ENCODE measurements around the gene PLK4. TPM values are rescaled to one million over a fixed set of nuclear protein-coding genes. Genes with fewer than 3 reads are reported as not detected.
A peak's percentile ranks its signal among the peaks of the same experiment; 100 is the strongest.

Gene PLK4
- total RNA-seq: 0.69 TPM
- long read RNA-seq, partial matches to known transcripts: 0 of 3 reads
- long read RNA-seq, other reads (novel, unspliced or antisense): 1 of 3 reads

GRCh38 chr4:127880763-127881562 lies at the start of gene PLK4:
TSS of gene PLK4 (plus strand) at chr4:127880893. CDS start at chr4:127881135, 242 bp downstream.
- Histone ChIP-seq H3K4me3 (peak within 1 kb of the TSS; percentile 87), H3K36me3 (no peaks in the 10 kb centered on the region), H3K4me1 (peaks cover 7% of the 10 kb centered on the region), H3K27me3 (no peaks in the 10 kb centered on the region), H3K9me3 (no peaks in the 10 kb centered on the region), H3K27ac (peak within 1 kb of the TSS; percentile 79)
- no peak for TF ChIP-seq CTCF (IDR thresholded peaks at IDR 0.05)
- ATAC-seq (peak; percentile 98), DNase-seq (peak; percentile 97)
- intact Hi-C loops (cut with DNase I): no loop called here

- Histone ChIP-seq H3K27me3 (no peaks in the 10 kb centered on the region), H3K9me3 (no peaks in the 10 kb centered on the region), H3K4me1 (no peaks in the 10 kb centered on the region), H3K27ac (no peak overlapping the region), H3K36me3 (no peaks in the 10 kb centered on the region), H3K4me3 (no peak overlapping the region)
- no peak for TF ChIP-seq CTCF (IDR thresholded peaks at IDR 0.05)
- ATAC-seq: no peak
- no peak for DNase-seq
- intact Hi-C loops (cut with DNase I): no loop called here
These were observed 48.1 kb upstream of the PLK4 start for GRCh38 chr4:127832585-127832984.

GRCh38 chr4:127843704-127844600 lies 36.7 kb upstream of the PLK4 start:
- intact Hi-C loops (cut with DNase I): no loop called here
- no peak for ATAC-seq

GRCh38 chr4:127844601-127845116 lies 36.0 kb upstream of the PLK4 start:
- H3K9me3 ChIP-seq: peaks cover 9% of the 10 kb centered on the region
- no peak overlapping the region for H3K4me3 ChIP-seq
- DNase-seq (peak; percentile 36), ATAC-seq (no peak)
- TF ChIP-seq CTCF (IDR thresholded peaks at IDR 0.05): no peak
- no peaks in the 10 kb centered on the region for H3K27me3 ChIP-seq
- no peaks in the 10 kb centered on the region for H3K4me1 ChIP-seq
- H3K36me3 ChIP-seq: no peaks in the 10 kb centered on the region
- intact Hi-C loops (cut with DNase I): no loop called here
- no peak overlapping the region for H3K27ac ChIP-seq

More at GRCh38 chr4:127843704-127844600, 36.7 kb upstream of the PLK4 start:
- peaks cover 7% of the 10 kb centered on the region for H3K9me3 ChIP-seq
- DNase-seq: peak; percentile 27
- H3K4me1 ChIP-seq: no peaks in the 10 kb centered on the region
- H3K27ac ChIP-seq: no peak overlapping the region
- no peak for TF ChIP-seq CTCF (IDR thresholded peaks at IDR 0.05)
- H3K27me3 ChIP-seq: no peaks in the 10 kb centered on the region
- no peaks in the 10 kb centered on the region for H3K36me3 ChIP-seq
- no peak overlapping the region for H3K4me3 ChIP-seq

GRCh38 chr4:127846061-127846460 lies 34.6 kb upstream of the PLK4 start:
- intact Hi-C loops (cut with DNase I): no loop called here
- Histone ChIP-seq H3K36me3 (no peaks in the 10 kb centered on the region), H3K27ac (no peak overlapping the region), H3K9me3 (peaks cover 22% of the 10 kb centered on the region), H3K4me3 (no peak overlapping the region), H3K4me1 (no peaks in the 10 kb centered on the region), H3K27me3 (no peaks in the 10 kb centered on the region)
- ATAC-seq (no peak), DNase-seq (no peak)
- TF ChIP-seq CTCF (IDR thresholded peaks at IDR 0.05): no peak
